K562 (cell line): ENCODE data around the gene SOX15. TPM values are rescaled to one million over a fixed set of nuclear protein-coding genes. Genes with fewer than 3 reads are reported as not detected.

Source experiments
- ARID1B ChIP-seq: fragments of 450-650 bp; IDR thresholded peaks from 2 replicates; pipeline ENCODE4 v1.6.1; 2016; ENCODE audit warnings: antibody characterized with exemption, mild to moderate bottlenecking, inconsistent platforms
- HDGF ChIP-seq: fragments of 450-650 bp; IDR thresholded peaks from 2 replicates; pipeline ENCODE4 v1.6.1; 2016
- HNRNPH1 ChIP-seq: fragments of 200-400 bp; formaldehyde crosslinking; optimal IDR thresholded peaks from 2 replicates; pipeline ENCODE3; 2017; ENCODE audit warnings: low read depth, mild to moderate bottlenecking, low read length, moderate library complexity
- HOMEZ ChIP-seq: fragments of 250-450 bp; sonication (Bioruptor Pico); IDR thresholded peaks from 2 replicates; pipeline ENCODE4 v1.4.0; 2020; ENCODE audit warnings: mild to moderate bottlenecking, moderate library complexity
- IRF9 ChIP-seq: fragments of 450-650 bp; IDR thresholded peaks from 2 replicates; pipeline ENCODE4 v1.6.1; 2016; ENCODE audit warnings: missing biosample characterization, missing genetic modification characterization
- MEIS2 ChIP-seq: fragments of 450-650 bp; IDR thresholded peaks from 2 replicates; pipeline ENCODE4 v1.6.1; 2014; ENCODE audit warnings: mild to moderate bottlenecking; ENCODE audit not compliant: partially characterized antibody
- NELFE ChIP-seq: IDR thresholded peaks from 2 replicates; pipeline ENCODE4 v1.6.1; 2011; ENCODE audit warnings: mild to moderate bottlenecking; ENCODE audit not compliant: insufficient read depth, insufficient read length
- NFE2 ChIP-seq: IDR thresholded peaks from 2 replicates; pipeline ENCODE4 v1.6.1; 2014; ENCODE audit warnings: antibody characterized with exemption, low read depth
- NR2C2 ChIP-seq, 2 experiments: fragments of 200-800 bp in 1 of 2; sonication (Bioruptor generic) in 1 of 2; sonication (generic) in 1 of 2; formaldehyde crosslinking in 1 of 2; IDR thresholded peaks; 2 replicates each; pipeline versions ENCODE4 v1.6.1 to v1.8.0; 2016 to 2022; ENCODE audit warnings: mild to moderate bottlenecking in 1 of 2, missing compliant biosample characterization in 1 of 2, missing genetic modification characterization in 1 of 2, missing genetic modification reagents in 1 of 2
- POLR3G ChIP-seq: IDR thresholded peaks from 2 replicates; pipeline ENCODE4 v1.6.1; 2011; ENCODE audit not compliant: insufficient read length, insufficient replicate concordance; ENCODE audit errors: extremely low read depth
- SIN3A ChIP-seq, 2 experiments: fragments of 150-350 bp in 1 of 2; IDR thresholded peaks; 2 replicates each; pipeline ENCODE4 v1.6.1; 2011 to 2016; ENCODE audit warnings: borderline replicate concordance in 2 of 2, low read depth in 2 of 2, low read length in 2 of 2, mild to moderate bottlenecking in 2 of 2, moderate library complexity in 2 of 2; ENCODE audit not compliant: control insufficient read depth in 1 of 2
- SPI1 ChIP-seq: IDR thresholded peaks from 2 replicates; pipeline ENCODE4 v1.6.1; 2011; ENCODE audit warnings: low read depth, low read length, control low read depth, borderline replicate concordance
- TGIF2 ChIP-seq: sonication (generic); formaldehyde crosslinking; IDR thresholded peaks from 2 replicates; pipeline ENCODE4 v1.8.1; 2022; ENCODE audit warnings: mild to moderate bottlenecking, missing genetic modification reagents, moderate library complexity
- ZC3H11A ChIP-seq: IDR thresholded peaks from 2 replicates; pipeline ENCODE4 v1.6.1; 2012; ENCODE audit warnings: low read depth, low read length, improper control_type of control experiment
- ZNF436 ChIP-seq: fragments of 250-450, 450-650 bp; sonication (Bioruptor Pico); formaldehyde crosslinking; IDR thresholded peaks from 2 replicates; pipeline ENCODE4 v1.7.0; 2020; ENCODE audit warnings: mild to moderate bottlenecking
- ZNF592 ChIP-seq: fragments of 450-650 bp; IDR thresholded peaks from 2 replicates; pipeline ENCODE4 v1.6.1; 2017; ENCODE audit warnings: antibody characterized with exemption, mild to moderate bottlenecking
- ZNF75A ChIP-seq: fragments of 450-650 bp; formaldehyde crosslinking; IDR thresholded peaks from 2 replicates; pipeline ENCODE4 v1.4.0; 2020; ENCODE audit warnings: mild to moderate bottlenecking
- polyA plus RNA-seq, 8 experiments: library from polyadenylated mRNA; depleted of rRNA in 4 of 8; stranded (reverse) in 5 of 8; unstranded in 3 of 8; fragments of >200 nt; fragmentation: Nextera tagmentation in 2 of 8; fragmentation: Illumina TruSeq in 1 of 8; extraction: Ambion mirVana in 2 of 8; extraction: Trizol in 1 of 8; gene quantifications; 2 replicates each; pipeline versions ENCODE4 v1.2.1 to v1.2.3, GENCODE V29; 2011 to 2014; ENCODE audit warnings: inconsistent platforms in 1 of 8, missing spikeins in 1 of 8
- total RNA-seq, 7 experiments: library from RNA; depleted of rRNA in 6 of 7; stranded (reverse); fragments of >200 nt in 6 of 7; fragmentation: Illumina TruSeq in 2 of 7; extraction: Trizol in 2 of 7; gene quantifications; 2 replicates each; pipeline versions ENCODE4 v1.2.1 to v1.2.3, GENCODE V29; 2011 to 2021; ENCODE audit warnings: low replicate concordance in 1 of 7
- TF ChIP-seq, protein P1 (sequence below): sonication (generic); formaldehyde crosslinking; IDR thresholded peaks from 2 replicates; pipeline ENCODE4 v1.8.0; 2022; ENCODE audit warnings: mild to moderate bottlenecking, missing genetic modification reagents

The SOX15 gene
- total and polyA plus RNA-seq, 9 of the 15 experiments (the other 6 are each of a cell fraction or from before 2014, with no cell fraction given), result 0.07 to 0.33 (median 0.19) TPM; not detected in 5

DNA sequence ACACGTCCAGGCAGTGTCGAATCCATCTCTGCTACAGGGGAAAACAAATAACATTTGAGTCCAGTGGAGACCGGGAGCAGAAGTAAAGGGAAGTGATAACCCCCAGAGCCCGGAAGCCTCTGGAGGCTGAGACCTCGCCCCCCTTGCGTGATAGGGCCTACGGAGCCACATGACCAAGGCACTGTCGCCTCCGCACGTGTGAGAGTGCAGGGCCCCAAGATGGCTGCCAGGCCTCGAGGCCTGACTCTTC, 17.6 kb downstream of the SOX15 start (continued):
- TF ChIP-seq, protein P1, sequence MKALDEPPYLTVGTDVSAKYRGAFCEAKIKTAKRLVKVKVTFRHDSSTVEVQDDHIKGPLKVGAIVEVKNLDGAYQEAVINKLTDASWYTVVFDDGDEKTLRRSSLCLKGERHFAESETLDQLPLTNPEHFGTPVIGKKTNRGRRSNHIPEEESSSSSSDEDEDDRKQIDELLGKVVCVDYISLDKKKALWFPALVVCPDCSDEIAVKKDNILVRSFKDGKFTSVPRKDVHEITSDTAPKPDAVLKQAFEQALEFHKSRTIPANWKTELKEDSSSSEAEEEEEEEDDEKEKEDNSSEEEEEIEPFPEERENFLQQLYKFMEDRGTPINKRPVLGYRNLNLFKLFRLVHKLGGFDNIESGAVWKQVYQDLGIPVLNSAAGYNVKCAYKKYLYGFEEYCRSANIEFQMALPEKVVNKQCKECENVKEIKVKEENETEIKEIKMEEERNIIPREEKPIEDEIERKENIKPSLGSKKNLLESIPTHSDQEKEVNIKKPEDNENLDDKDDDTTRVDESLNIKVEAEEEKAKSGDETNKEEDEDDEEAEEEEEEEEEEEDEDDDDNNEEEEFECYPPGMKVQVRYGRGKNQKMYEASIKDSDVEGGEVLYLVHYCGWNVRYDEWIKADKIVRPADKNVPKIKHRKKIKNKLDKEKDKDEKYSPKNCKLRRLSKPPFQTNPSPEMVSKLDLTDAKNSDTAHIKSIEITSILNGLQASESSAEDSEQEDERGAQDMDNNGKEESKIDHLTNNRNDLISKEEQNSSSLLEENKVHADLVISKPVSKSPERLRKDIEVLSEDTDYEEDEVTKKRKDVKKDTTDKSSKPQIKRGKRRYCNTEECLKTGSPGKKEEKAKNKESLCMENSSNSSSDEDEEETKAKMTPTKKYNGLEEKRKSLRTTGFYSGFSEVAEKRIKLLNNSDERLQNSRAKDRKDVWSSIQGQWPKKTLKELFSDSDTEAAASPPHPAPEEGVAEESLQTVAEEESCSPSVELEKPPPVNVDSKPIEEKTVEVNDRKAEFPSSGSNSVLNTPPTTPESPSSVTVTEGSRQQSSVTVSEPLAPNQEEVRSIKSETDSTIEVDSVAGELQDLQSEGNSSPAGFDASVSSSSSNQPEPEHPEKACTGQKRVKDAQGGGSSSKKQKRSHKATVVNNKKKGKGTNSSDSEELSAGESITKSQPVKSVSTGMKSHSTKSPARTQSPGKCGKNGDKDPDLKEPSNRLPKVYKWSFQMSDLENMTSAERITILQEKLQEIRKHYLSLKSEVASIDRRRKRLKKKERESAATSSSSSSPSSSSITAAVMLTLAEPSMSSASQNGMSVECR (CRISPR knock-in tag), result peak; percentile 81; the same call in 1 of the 2 replicates
- no peak for TF ChIP-seq NR2C2 (CRISPR knock-in tag; IDR thresholded peaks at IDR 0.05)
- TF ChIP-seq NR2C2 (tag; IDR thresholded peaks at IDR 0.05), result peak; percentile 77; the same call in 1 of the 2 replicates
- TF ChIP-seq ZNF75A (CRISPR knock-in tag), result no peak
- TF ChIP-seq SIN3A (IDR thresholded peaks at IDR 0.05; ENCODE audit: borderline replicate concordance in 2 of 2, control insufficient read depth in 1 of 2, low read depth in 2 of 2, low read length in 2 of 2), result peak in 1 of 2 experiments; percentile 66; a peak in 1 of 4 replicates
- no peak for TF ChIP-seq ZNF436 (CRISPR knock-in tag)
- no peak for TF ChIP-seq HOMEZ (CRISPR knock-in tag)
- no peak for TF ChIP-seq ARID1B
- no peak for TF ChIP-seq ZC3H11A
- no peak for TF ChIP-seq HDGF
- no peak for TF ChIP-seq TGIF2 (CRISPR knock-in tag)
- TF ChIP-seq NELFE, result no peak
- TF ChIP-seq HNRNPH1, result no peak
- no peak for TF ChIP-seq ZNF592
- no peak for TF ChIP-seq NFE2
- no peak for TF ChIP-seq POLR3G
- TF ChIP-seq IRF9, result no peak
- TF ChIP-seq MEIS2, result no peak
- peak; percentile 77 for TF ChIP-seq SPI1
